Measurements from ENCODE around the gene CTNNA1.

DNA sequence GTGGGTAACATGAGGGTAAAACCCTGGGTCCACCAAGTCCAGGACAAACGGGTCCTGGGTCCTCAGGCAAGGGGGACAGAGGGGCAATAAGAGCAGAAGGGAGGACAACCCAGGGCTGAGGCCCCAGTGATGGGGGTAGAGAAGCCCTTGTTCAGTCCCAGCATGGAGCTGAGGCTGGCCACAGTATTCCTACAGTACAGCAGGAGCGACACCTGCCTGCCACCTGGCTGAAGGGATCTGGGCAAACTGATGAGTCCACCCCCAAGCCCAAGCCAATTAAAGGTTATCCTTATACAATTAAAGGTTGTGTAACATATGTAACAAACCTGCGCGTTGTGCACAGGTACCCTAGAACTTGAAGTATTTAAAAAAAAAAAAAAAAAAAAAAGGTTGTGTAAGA, 219.6 kb downstream of the CTNNA1 start:
- TF ChIP-seq, protein P1, sequence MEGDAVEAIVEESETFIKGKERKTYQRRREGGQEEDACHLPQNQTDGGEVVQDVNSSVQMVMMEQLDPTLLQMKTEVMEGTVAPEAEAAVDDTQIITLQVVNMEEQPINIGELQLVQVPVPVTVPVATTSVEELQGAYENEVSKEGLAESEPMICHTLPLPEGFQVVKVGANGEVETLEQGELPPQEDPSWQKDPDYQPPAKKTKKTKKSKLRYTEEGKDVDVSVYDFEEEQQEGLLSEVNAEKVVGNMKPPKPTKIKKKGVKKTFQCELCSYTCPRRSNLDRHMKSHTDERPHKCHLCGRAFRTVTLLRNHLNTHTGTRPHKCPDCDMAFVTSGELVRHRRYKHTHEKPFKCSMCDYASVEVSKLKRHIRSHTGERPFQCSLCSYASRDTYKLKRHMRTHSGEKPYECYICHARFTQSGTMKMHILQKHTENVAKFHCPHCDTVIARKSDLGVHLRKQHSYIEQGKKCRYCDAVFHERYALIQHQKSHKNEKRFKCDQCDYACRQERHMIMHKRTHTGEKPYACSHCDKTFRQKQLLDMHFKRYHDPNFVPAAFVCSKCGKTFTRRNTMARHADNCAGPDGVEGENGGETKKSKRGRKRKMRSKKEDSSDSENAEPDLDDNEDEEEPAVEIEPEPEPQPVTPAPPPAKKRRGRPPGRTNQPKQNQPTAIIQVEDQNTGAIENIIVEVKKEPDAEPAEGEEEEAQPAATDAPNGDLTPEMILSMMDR (IDR thresholded peaks at IDR 0.05) = no peak
- no peak for TF ChIP-seq POLR2A (IDR thresholded peaks at IDR 0.05)

Data from lower leg skin (tissue), 3 donors.